Heart left ventricle (tissue), 13 donors: Measurements from ENCODE around the gene OASL.

ENCODE experiments used
- POLR2A ChIP-seq, 2 donors: fragments of 450-650 bp; IDR thresholded peaks; one replicate each; pipeline ENCODE4 v1.6.1; 2017; ENCODE audit warnings: antibody characterized with exemption in 2 of 2, mild to moderate bottlenecking in 2 of 2, moderate library complexity in 2 of 2
- TF ChIP-seq, protein P1 (sequence below), 12 donors: fragments of 200-600 bp; sonication (generic) in 4 of 12; IDR thresholded peaks; one replicate each; pipeline versions ENCODE4 v1.5.0 to v1.8.0; 2018 to 2022; ENCODE audit warnings: antibody characterized with exemption in 12 of 12, mild to moderate bottlenecking in 5 of 12
- donor health status: ischemic (EF 13 %, LVEDD 7.1; RV severe dilation, severe dysfunction).
- donor health status: DM: no; HTN: yes; CAD: no.
- donor health status: DM: no; HTN: no; CAD: no.
- donor health status: ischemic (EF 25% LVEDD 6.9; RV normal size, moderate dysfunction).
- donor health status: ischemic (EF 25% LVEDD 5.7; RV mildly dilated, moderate dysfunction).
- donor health status: ischemic (EF 35%, LVEDD 5.7; RV mildly dilated, moderate dysfunction).
- donor health status: nonischemic (EF 11% LVEDD 7.7; RV severe dilation, severe dysfunction).
- donor health status: DM: yes; HTN: yes; CAD: no.
- donor health status: PGD.
- donor health status: ischemic (EF 29% LVEDD 5.4; RV normal size, mild dysfunction).
- donor health status: nonischemic (EF 23%, LVEDD 6.1; RV moderate dilation, normal function).

DNA sequence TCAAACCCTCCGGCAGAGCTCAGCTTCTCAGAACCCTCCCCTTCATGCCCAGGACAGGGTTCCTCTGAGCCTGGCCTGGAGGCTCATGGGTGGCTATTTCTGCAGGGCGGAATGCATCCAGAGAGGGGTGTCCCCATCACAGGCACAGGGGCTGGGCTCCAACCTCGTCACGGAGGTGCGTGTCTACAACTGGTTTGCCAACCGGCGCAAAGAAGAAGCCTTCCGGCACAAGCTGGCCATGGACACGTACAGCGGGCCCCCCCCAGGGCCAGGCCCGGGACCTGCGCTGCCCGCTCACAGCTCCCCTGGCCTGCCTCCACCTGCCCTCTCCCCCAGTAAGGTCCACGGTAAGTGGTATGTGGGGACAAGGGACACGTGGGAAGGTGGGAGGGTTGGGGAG lies 45.0 kb downstream of the OASL start:
- TF ChIP-seq, protein P1, sequence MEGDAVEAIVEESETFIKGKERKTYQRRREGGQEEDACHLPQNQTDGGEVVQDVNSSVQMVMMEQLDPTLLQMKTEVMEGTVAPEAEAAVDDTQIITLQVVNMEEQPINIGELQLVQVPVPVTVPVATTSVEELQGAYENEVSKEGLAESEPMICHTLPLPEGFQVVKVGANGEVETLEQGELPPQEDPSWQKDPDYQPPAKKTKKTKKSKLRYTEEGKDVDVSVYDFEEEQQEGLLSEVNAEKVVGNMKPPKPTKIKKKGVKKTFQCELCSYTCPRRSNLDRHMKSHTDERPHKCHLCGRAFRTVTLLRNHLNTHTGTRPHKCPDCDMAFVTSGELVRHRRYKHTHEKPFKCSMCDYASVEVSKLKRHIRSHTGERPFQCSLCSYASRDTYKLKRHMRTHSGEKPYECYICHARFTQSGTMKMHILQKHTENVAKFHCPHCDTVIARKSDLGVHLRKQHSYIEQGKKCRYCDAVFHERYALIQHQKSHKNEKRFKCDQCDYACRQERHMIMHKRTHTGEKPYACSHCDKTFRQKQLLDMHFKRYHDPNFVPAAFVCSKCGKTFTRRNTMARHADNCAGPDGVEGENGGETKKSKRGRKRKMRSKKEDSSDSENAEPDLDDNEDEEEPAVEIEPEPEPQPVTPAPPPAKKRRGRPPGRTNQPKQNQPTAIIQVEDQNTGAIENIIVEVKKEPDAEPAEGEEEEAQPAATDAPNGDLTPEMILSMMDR (IDR thresholded peaks at IDR 0.05): no peak
- no peak for TF ChIP-seq POLR2A (IDR thresholded peaks at IDR 0.05)
